NCI-H345 treated with DMSO at 0.1 percent for 48 hours (cell line): ENCODE data around the gene WLS.

ENCODE experiments used
- DNase-seq: peaks from one replicate; lab custom pipeline; 2025; ENCODE audit not compliant: unreplicated experiment; lab: John Stamatoyannopoulos, UW

WLS gene

DNA sequence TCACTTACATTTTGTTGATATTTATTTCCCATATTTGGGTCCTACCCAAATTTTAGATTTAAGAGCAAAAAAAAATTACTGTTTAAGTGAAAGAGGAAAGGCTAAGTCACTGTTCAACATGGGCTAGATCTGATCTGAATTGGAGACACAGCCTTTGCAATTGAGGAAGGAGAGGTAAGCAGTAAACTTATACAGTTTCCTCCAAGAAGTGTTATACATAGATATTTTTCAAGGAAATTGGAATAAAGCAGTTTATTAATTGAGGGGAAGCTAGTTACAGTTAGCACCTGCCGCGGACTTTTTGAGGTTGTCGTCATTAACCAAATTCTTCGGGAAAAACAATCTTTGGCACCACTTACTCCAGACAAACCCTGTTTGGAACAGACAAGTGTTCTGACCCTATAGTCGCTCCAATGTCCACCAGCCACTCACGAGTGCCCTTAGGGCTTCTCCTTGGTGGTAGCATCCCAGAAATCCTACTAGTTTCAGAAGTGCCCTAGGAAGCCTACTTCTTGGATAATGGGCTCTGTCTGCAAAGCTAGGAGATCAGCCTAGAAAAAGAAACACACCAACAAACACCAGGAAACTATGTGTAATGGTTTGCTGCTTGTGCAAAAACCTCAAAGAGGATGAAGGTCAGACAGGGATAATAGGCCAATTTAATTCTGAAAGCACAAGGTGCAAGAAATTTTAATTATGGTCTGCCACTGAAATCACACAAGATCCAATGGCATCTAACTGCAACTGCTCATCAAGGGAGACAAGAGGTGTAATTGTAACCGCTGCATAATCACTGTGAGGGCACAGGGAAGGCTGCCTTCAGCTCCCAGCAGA is 2.5 kb downstream of the WLS start:
- DNase-seq: no peak

- no peak for DNase-seq
Measured at GRCh38 chr1:68228851-68229250, 3.5 kb downstream of the WLS start.

GRCh38 chr1:68227598-68227997 is 4.7 kb downstream of the WLS start:
- no peak for DNase-seq

GRCh38 chr1:68225781-68226180 is 6.5 kb downstream of the WLS start:
- DNase-seq: no peak

DNA sequence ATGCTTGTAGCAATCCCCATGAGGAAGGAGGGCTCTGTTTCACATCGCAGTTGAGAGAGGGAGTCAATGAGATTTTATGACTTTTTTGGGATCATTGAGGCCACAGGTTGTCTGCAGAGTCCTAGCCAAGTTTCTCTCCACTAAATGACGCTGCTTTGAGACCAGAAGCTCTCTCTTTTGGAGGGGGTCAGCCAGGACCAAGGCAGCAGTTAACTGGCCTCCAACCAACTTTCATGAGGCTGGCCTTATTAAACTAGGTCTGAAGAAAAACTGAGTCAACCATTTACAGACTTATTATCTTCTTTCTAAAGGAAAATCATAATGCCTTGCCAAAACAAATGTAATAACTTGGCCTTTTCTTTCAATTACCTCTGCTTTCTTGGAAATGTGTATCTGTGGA is 8.6 kb downstream of the WLS start:
- DNase-seq: no peak

DNA sequence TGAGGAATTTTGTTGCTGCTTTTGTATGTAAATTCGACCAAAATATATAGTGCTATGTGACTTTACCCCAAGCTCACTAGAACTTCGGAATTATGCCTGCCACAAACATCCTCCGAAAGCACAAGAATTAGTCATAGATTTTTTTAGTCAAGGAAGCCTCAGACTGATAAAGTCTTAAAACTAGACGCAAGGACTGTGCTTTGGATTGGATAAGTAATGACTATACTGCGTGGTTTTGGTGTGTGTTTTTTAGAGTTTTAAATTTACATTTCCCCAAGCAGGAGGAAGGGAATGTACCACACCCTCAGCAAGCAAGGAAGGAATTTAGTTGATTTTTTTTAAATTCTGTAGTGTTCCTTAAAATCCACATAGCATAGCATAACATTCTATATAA is 10.3 kb downstream of the WLS start:
- no peak for DNase-seq

- DNase-seq: no peak
Measured at GRCh38 chr1:68221001-68221979, 11.0 kb downstream of the WLS start.

- no peak for DNase-seq
Measured at GRCh38 chr1:68220420-68220819, 11.9 kb downstream of the WLS start.

- DNase-seq: no peak
Measured at GRCh38 chr1:68218490-68218889, 13.8 kb downstream of the WLS start.

DNA sequence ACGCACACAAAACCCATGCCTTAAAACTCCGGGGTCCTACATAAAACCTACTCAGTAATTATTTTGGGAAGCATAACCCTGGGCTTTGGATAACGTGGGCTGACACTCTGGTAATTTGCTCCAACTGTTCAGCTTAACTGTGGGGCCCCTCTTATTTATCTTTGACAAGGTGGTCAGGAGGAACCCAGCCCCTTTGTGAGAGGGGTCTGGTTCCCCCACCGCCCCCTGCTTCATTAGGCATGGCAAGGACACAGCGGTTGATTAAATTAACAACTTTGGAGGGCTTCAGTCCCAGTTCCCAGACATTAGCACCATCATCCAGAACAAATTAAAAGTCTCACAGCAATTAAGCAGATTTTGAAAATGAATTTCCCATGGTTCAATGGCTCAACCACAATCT is 14.7 kb downstream of the WLS start:
- no peak for DNase-seq

DNA sequence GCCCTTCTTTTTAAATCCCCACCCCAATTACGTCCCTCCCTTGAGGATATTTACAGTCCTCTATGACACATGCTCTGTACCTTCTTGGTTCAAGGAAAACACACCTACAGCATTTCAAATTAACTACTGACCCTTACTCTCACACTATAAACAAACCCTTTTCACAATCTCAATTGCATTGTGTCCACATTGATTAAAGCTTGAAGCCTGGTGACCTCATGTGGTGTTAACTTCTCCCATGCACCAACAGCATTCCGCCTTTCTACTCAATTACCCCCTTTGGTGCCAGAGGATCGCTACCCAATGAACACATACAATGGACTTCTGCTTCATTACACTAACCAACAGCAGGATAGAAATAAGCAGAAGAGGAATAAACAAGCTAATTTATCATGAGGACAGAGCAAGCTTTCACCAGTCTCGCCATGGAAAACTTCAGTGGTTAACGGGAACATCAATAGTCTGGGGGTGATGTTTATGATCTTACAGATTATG is 15.2 kb downstream of the WLS start:
- no peak for DNase-seq

- DNase-seq: no peak
Measured at GRCh38 chr1:68216089-68216772, 16.1 kb downstream of the WLS start.

- peak; percentile 61 for DNase-seq
Measured at GRCh38 chr1:68213843-68214242, 18.5 kb downstream of the WLS start.

DNA sequence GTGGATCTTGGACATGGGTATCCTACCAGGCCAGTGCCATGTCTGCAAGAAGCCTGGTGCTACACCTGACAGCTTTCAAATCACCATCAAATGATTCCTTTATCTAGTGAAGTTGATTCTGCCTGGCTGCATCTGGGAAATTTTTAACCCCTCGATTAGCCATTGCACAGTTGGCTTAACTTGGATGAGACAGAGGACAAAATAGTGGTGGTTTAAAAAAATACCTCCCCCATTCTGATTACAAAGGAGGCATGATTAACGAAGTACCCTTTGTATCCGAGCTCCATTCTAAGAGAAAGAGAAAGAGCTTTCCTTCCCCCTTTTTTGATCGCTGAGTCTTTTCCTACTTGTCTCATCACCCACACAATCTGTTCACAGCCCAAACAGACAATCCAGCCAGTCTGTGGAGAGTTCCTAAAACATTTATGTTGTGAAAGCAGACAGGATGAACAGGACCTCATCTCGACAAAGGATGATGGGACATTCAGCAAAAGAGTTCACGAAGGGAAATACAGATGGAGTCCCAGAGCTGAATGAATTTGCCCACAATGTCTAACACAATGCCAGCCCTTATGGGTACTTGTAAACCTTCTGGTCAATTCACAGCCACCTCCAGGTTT is 20.5 kb downstream of the WLS start:
- DNase-seq: no peak

GRCh38 chr1:68210829-68211228 is 21.5 kb downstream of the WLS start:
- DNase-seq: no peak

DNA sequence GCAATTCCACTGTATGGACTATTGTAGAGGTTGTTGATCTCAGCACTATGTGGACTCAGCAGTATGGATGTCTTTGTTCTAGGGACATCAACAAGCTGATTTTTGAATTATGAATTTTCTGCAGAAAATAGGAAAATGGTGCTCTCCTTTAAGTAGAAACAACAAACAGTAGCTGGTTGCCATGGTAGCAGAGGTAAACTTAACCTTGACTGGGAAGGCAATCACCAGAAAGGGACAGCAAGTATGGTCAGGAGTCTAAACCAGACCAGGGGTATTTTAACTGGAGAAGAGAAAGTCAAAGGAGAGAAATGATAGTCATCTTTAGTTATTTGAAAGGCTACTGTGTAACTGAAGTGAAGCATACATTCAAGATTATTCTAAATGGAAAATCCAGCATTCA is 22.3 kb downstream of the WLS start:
- no peak for DNase-seq

DNA sequence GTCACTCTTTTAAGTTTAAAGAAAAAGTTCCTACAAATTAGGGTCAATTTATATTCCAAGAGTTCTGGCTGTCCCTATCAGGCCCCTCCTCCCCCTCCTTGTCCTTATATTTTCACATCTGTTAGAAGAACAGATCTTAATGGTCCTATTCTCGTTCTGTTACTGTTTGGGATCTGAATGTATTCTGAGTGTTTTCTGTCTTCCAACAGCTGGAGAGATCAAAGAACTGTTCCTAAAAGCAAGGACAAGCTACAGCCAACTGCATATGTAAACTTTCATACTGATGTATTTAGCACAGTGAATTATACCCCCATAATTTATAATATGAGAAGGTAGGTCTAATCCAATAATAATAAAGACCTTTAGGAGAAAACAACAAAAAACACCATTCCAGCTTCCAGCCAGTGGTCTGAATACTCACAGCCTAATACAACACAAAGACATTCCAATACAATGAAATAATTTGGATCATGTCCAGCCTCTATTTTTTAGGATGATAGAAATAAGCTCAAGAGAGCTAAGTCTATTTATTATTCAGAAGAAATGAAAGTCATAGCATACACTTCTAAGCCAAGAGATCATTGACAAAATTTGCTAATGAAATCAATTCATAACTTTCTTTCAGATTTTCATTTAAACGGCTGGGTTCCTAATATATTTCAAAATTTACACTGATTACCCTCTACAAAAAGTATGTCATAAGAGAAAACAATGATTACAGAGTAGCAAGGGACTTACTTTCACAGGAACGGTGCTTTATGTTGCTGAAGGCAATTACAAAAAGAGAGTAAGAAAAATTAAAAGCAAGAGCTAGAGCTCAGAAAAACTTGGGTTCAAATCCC is 25.3 kb downstream of the WLS start:
- no peak for DNase-seq

- no peak for DNase-seq
Measured at GRCh38 chr1:68205794-68206358, 26.4 kb downstream of the WLS start.

GRCh38 chr1:68204977-68205630 is 27.2 kb downstream of the WLS start:
- DNase-seq: no peak
